Body of pancreas (tissue), 4 donors: ENCODE data around the gene ZNF184.

Source experiments
- CTCF ChIP-seq, 7 experiments: fragments of 450-650 bp in 4 of 7; fragments of 200-600 bp in 3 of 7; sonication (generic) in 3 of 7; IDR thresholded peaks; one replicate each; pipeline ENCODE4 v1.5.1; 2016 to 2019; ENCODE audit warnings: antibody characterized with exemption in 7 of 7
- POLR2A ChIP-seq, 3 donors: fragments of 450-650 bp; IDR thresholded peaks; one replicate each; pipeline ENCODE4 v1.6.1; 2016; ENCODE audit warnings: antibody characterized with exemption in 3 of 3, mild to moderate bottlenecking in 2 of 3

- TF ChIP-seq CTCF (IDR thresholded peaks at IDR 0.05) (no peak), POLR2A (IDR thresholded peaks at IDR 0.05) (no peak)
Measured at GRCh38 chr6:27442932-27443331, 30.0 kb downstream of the ZNF184 start.
